AG04449 (cell line): ENCODE results near the gene NF1.

Experiments used
- CTCF ChIA-PET: fragments of 350-600 bp; formaldehyde crosslinking; extraction: SDS; loops from one replicate; lab custom pipeline; 2021; ENCODE audit warnings: antibody characterized with exemption; lab: Yijun Ruan, JAX
- POLR2A ChIA-PET: fragments of 400-600, 350-600 bp; formaldehyde crosslinking; extraction: SDS; loops from one replicate; lab custom pipeline; 2020; ENCODE audit warnings: antibody characterized with exemption, inconsistent platforms; lab: Yijun Ruan, JAX
- DNase-seq: peaks from one replicate; pipeline ENCODE4 v3.0.0-alpha.2; 2010; ENCODE audit warnings: low read depth, low spot score
- H3K4me3 ChIP-seq: 2 replicates; pipeline ENCODE4 v1.5.1; 2011; ENCODE audit warnings: low read depth, mild to moderate bottlenecking, control low read depth, low read length
- TF ChIP-seq, protein P1 (sequence below): IDR thresholded peaks from one replicate; pipeline ENCODE4 v1.5.1; 2011; ENCODE audit warnings: mild to moderate bottlenecking, moderate library complexity, low read length, control low read depth, inconsistent platforms; ENCODE audit not compliant: insufficient read depth; ENCODE audit errors: missing control alignments

Gene NF1

DNA sequence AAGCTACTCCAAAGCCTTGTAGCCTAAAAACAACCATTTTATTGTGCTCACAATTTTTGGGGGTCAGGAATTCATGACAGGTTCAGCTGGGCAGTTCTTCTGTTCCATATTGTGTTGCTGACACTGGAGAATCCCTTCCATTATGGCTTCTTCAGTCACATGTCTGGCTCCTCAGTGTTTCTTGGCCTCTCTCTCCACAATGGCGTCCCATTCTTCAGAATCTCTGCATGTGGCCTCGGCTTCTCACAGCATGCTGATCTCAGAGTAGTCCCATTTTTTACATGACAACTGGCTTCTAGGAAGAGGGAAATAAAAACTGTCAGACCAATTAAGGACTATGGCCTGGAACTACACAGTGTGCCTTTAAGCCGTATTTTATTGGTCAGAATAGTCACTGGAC lies 49.7 kb downstream of the NF1 start:
- no peak overlapping the region for H3K4me3 ChIP-seq
- POLR2A ChIA-PET = no interaction called here
- DNase-seq = no peak
- TF ChIP-seq, protein P1, sequence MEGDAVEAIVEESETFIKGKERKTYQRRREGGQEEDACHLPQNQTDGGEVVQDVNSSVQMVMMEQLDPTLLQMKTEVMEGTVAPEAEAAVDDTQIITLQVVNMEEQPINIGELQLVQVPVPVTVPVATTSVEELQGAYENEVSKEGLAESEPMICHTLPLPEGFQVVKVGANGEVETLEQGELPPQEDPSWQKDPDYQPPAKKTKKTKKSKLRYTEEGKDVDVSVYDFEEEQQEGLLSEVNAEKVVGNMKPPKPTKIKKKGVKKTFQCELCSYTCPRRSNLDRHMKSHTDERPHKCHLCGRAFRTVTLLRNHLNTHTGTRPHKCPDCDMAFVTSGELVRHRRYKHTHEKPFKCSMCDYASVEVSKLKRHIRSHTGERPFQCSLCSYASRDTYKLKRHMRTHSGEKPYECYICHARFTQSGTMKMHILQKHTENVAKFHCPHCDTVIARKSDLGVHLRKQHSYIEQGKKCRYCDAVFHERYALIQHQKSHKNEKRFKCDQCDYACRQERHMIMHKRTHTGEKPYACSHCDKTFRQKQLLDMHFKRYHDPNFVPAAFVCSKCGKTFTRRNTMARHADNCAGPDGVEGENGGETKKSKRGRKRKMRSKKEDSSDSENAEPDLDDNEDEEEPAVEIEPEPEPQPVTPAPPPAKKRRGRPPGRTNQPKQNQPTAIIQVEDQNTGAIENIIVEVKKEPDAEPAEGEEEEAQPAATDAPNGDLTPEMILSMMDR = no peak
- CTCF ChIA-PET = interaction anchor here (1.7 kb wide), 1 partner anchor 9 kb away, joined by 4 read pairs; no protein-coding TSS in a partner anchor

- DNase-seq = no peak
- ChIA-PET CTCF (no interaction called here), POLR2A (no interaction called here)
- H3K4me3 ChIP-seq = no peak overlapping the region
- TF ChIP-seq, protein P1 = no peak
Observed at GRCh38 chr17:31144836-31145235, 50.1 kb downstream of the NF1 start.

DNA sequence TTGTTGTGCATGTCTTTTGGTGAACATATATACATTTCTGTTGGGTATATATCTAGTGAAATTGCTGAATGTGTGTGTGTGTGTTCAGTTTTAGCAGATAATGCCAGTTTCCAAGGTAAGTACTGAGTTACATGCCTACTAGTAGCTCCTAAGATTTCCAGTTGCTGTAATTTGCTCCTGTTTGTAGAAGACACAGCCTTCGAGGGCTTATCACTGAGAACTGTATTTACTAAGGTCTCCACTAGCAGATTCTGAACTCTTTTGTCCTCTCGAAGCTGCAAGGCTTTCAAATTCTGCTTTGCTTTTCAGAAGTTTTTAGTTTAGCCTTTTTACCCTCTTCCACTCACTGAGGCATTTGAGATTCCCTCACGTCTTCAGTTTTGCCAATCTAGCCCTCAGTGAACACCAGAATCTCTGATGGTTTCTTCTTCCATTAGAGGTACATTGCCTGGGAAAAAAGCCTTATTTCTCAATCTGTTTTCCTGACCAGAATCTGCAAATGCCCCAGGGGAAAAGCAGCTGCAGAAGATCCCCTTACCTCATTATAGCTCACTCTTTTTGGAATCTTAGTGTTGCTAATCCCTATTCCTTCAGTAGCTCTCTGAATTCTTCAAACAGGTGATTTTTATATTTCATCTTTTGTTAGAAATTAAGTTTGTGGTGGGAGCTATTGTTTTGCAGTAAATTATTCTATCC lies 52.9 kb downstream of the NF1 start:
- ChIA-PET POLR2A (no interaction called here), CTCF (interaction anchor here (1.2 kb wide), 1 partner anchor 69 kb away, joined by 4 read pairs; no protein-coding TSS in a partner anchor)
- DNase-seq = no peak
- no peak overlapping the region for H3K4me3 ChIP-seq
- TF ChIP-seq, protein P1 = no peak

DNA sequence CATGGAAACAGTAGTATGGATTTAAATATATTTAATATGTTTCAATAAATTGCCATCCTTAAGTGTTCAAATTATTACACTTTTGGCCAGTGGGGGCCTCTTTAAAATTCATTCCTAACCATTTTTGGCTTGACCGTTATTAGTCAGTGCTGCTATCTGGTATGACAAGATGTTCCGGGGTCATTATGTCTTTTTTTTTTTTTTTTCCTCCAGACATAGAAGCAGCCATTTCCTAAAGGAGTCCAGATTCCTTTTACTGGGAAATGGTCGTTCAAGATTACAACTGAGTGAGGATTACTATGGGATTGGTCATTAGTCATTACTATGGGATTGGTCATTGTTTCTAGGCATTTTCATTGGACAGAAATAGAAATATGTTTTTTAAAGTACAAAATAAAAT lies 53.4 kb downstream of the NF1 start:
- H3K4me3 ChIP-seq = no peak overlapping the region
- TF ChIP-seq, protein P1 = no peak
- POLR2A ChIA-PET = no interaction called here
- CTCF ChIA-PET = no interaction called here
- no peak for DNase-seq

DNA sequence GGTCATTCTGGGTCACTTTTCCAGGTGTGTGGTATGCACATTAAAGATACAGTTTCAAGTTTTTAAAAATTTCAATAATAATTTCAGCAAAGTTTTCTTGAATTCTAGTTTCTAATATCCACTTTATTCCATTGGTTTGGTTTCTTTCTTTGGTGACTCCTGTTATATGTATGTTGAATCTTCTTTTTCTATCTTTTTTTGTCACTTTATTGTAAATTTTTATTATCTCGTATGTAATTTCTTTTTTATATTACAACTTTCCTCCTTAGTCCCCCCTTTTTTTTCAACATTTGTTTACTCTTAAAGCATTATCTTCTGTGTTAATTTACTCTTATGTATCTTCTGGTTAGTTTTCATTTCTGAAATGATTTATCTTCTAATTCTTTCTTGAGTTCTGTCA lies 57.5 kb downstream of the NF1 start:
- ChIA-PET CTCF (no interaction called here), POLR2A (no interaction called here)
- TF ChIP-seq, protein P1 = no peak
- no peak for DNase-seq
- H3K4me3 ChIP-seq = no peak overlapping the region

- H3K4me3 ChIP-seq = no peak overlapping the region
- DNase-seq = no peak
- ChIA-PET CTCF (interaction anchor here (1.3 to 1.7 kb wide), 3 partner anchors 27 to 143 kb away, joined by 3 to 5 read pairs (median 4); no protein-coding TSS in a partner anchor), POLR2A (interaction anchor here (0.5 kb wide), 1 partner anchor 113 kb away, joined by 3 read pairs; no protein-coding TSS in a partner anchor)
- TF ChIP-seq, protein P1 = no peak
Observed at GRCh38 chr17:31155208-31155810, 60.5 kb downstream of the NF1 start.
